ENCODE results near the gene LDHAL6A.
"Not testable (repeated sequence)": the region's sequence is repeated elsewhere in the genome, so short reads cannot be mapped to it uniquely, and the experiment has no call there.

LDHAL6A gene

GRCh38 chr11:18455686-18456372 is at the start of gene LDHAL6A:
TSS of gene LDHAL6A (plus strand) at chr11:18455856. CDS start at chr11:18456681, 825 bp downstream.
- DNase-seq, result no peak

GRCh38 chr11:18407400-18407799 is 48.3 kb upstream of the LDHAL6A start:
- not testable (repeated sequence) for DNase-seq

GRCh38 chr11:18408558-18409291 is 46.9 kb upstream of the LDHAL6A start:
- no peak for DNase-seq

GRCh38 chr11:18416459-18416858 is 39.2 kb upstream of the LDHAL6A start:
- no peak for DNase-seq

- DNase-seq, result no peak
These were observed 36.6 kb upstream of the LDHAL6A start for GRCh38 chr11:18419040-18419439.

GRCh38 chr11:18420067-18420466 is 35.6 kb upstream of the LDHAL6A start:
- DNase-seq, result no peak

GRCh38 chr11:18427240-18427639 is 28.4 kb upstream of the LDHAL6A start:
- no peak for DNase-seq

GRCh38 chr11:18429332-18429731 is 26.3 kb upstream of the LDHAL6A start:
- no peak for DNase-seq

- DNase-seq, result no peak
These were observed 17.0 kb upstream of the LDHAL6A start for GRCh38 chr11:18438691-18439090.

GRCh38 chr11:18449251-18449650 is 6.4 kb upstream of the LDHAL6A start:
- no peak for DNase-seq

GRCh38 chr11:18452927-18453326 is 2.7 kb upstream of the LDHAL6A start:
- DNase-seq, result no peak

- DNase-seq, result no peak
These were observed 1.8 kb downstream of the LDHAL6A start for GRCh38 chr11:18457450-18457849.

- no peak for DNase-seq
These were observed 4.0 kb downstream of the LDHAL6A start for GRCh38 chr11:18459634-18460033.

GRCh38 chr11:18461909-18462308 is 6.3 kb downstream of the LDHAL6A start:
- no peak for DNase-seq

GRCh38 chr11:18463439-18463838 is 7.8 kb downstream of the LDHAL6A start:
- no peak for DNase-seq

GRCh38 chr11:18466402-18466801 is 10.7 kb downstream of the LDHAL6A start:
- DNase-seq, result no peak

GRCh38 chr11:18468059-18468458 is 12.4 kb downstream of the LDHAL6A start:
- DNase-seq, result no peak

GRCh38 chr11:18468961-18469360 is 13.3 kb downstream of the LDHAL6A start:
- no peak for DNase-seq

GRCh38 chr11:18471995-18472394 is 16.3 kb downstream of the LDHAL6A start:
- no peak for DNase-seq

- DNase-seq, result no peak
These were observed 16.9 kb downstream of the LDHAL6A start for GRCh38 chr11:18472587-18472986.

- no peak for DNase-seq
These were observed 23.4 kb downstream of the LDHAL6A start for GRCh38 chr11:18479063-18479462.

- DNase-seq, result no peak
These were observed 30.4 kb downstream of the LDHAL6A start for GRCh38 chr11:18485913-18486528.

GRCh38 chr11:18490319-18490718 is 34.7 kb downstream of the LDHAL6A start:
- no peak for DNase-seq

Measured in NCI-H1694 treated with DMSO at 0.1 percent for 48 hours (cell line).